ENCODE measurements around the gene SPANXB1. TPM values are rescaled to one million over a fixed set of nuclear protein-coding genes. Genes with fewer than 3 reads are reported as not detected.
"Not testable (repeated sequence)": the region's sequence is repeated elsewhere in the genome, so short reads cannot be mapped to it uniquely, and the experiment has no call there.

The SPANXB1 gene
- not detected in 2 replicates for total RNA-seq
- total RNA-seq (2013): not detected
- not detected in 2 replicates for polyA plus RNA-seq
- polyA minus RNA-seq: not detected in 2 replicates

GRCh38 chrX:141002568-141002967, at the start of gene SPANXB1:
Gene SPANXB1 (plus strand): TSS chrX:141002594. CDS start chrX:141002694, 100 bp downstream.
- H3K27me3 ChIP-seq (replicated peaks in 1 of 4; ENCODE audit: control extremely low read depth in 1 of 4, control insufficient read depth in 3 of 4, insufficient read depth in 4 of 4, low read length in 3 of 4); H3K79me2 ChIP-seq (ENCODE audit: control insufficient read depth, insufficient read depth, low read length); H3K27me3 Mint-ChIP-seq; ATAC-seq (ENCODE audit: low read depth); H3K36me3 ChIP-seq (replicated peaks in 1 of 2; ENCODE audit: control extremely low read depth in 1 of 2, control insufficient read depth in 1 of 2, extremely low read depth in 1 of 2, insufficient read depth in 2 of 2, low read length in 1 of 2); intact Hi-C loops (cut with micrococcal nuclease); H3K27ac Mint-ChIP-seq; H3K9me3 ChIP-seq (ENCODE audit: control extremely low read depth in 1 of 3, control insufficient read depth in 2 of 3, insufficient read depth in 1 of 3, low read length in 2 of 3); H2AFZ ChIP-seq (ENCODE audit: insufficient read depth, low read depth, low read length, poor library complexity, severe bottlenecking); H3K4me3 ChIP-seq (ENCODE audit: control extremely low read depth in 1 of 5, extremely low read depth in 1 of 5, insufficient read depth in 1 of 5, low read depth in 2 of 5, low read length in 4 of 5); H3K4me2 ChIP-seq (replicated peaks; ENCODE audit: low read depth, low read length, poor library complexity, severe bottlenecking); CTCF ChIA-PET; POLR2A ChIA-PET; DNase-seq; H3K4me3 Mint-ChIP-seq; H3K4me1 ChIP-seq (ENCODE audit: control insufficient read depth in 2 of 2, insufficient read depth in 2 of 2, low read length in 2 of 2); H3K9ac ChIP-seq (ENCODE audit: low read length); H4K20me1 ChIP-seq (ENCODE audit: control insufficient read depth, insufficient read depth, low read length, poor library complexity, severe bottlenecking); H3K4me1 Mint-ChIP-seq; H3K9me3 Mint-ChIP-seq (ENCODE audit: insufficient read depth); H3K27ac ChIP-seq (ENCODE audit: low read length in 2 of 2): not testable (repeated sequence)
- WGBS (ENCODE audit: insufficient coverage): 98% methylated on average over 8 of the region's 13 CpGs

- intact Hi-C loops (cut with micrococcal nuclease): no loop called here
- WGBS (ENCODE audit: insufficient coverage): no CpG with 5 or more reads among the region's 3 CpGs
- H3K9me3 ChIP-seq (ENCODE audit: control extremely low read depth in 1 of 3, control insufficient read depth in 2 of 3, insufficient read depth in 1 of 3, low read length in 2 of 3): no peaks in the 10 kb centered on the region
- no peak for DNase-seq
- no peaks in the 10 kb centered on the region for H3K4me1 Mint-ChIP-seq
- H2AFZ ChIP-seq (ENCODE audit: insufficient read depth, low read depth, low read length, poor library complexity, severe bottlenecking): no peak overlapping the region
- no peak overlapping the region for H3K27ac Mint-ChIP-seq
- ChIA-PET CTCF (no interaction called here), POLR2A (no interaction called here)
- H3K27me3 ChIP-seq (replicated peaks in 1 of 4; ENCODE audit: control extremely low read depth in 1 of 4, control insufficient read depth in 3 of 4, insufficient read depth in 4 of 4, low read length in 3 of 4): no peaks in the 10 kb centered on the region
- H3K4me3 ChIP-seq (ENCODE audit: control extremely low read depth in 1 of 5, extremely low read depth in 1 of 5, insufficient read depth in 1 of 5, low read depth in 2 of 5, low read length in 4 of 5): no peak overlapping the region
- no peaks in the 10 kb centered on the region for H4K20me1 ChIP-seq (ENCODE audit: control insufficient read depth, insufficient read depth, low read length, poor library complexity, severe bottlenecking)
- TF ChIP-seq CTCF (IDR thresholded peaks at IDR 0.05): no peak
- no peak for TF ChIP-seq EZH2 (IDR thresholded peaks at IDR 0.05; ENCODE audit: borderline replicate concordance, insufficient read depth, low read depth, low read length, poor library complexity, severe bottlenecking)
- H3K27ac ChIP-seq (ENCODE audit: low read length in 2 of 2): no peak overlapping the region
- no peaks in the 10 kb centered on the region for H3K4me1 ChIP-seq (ENCODE audit: control insufficient read depth in 2 of 2, insufficient read depth in 2 of 2, low read length in 2 of 2)
- H3K4me2 ChIP-seq (replicated peaks; ENCODE audit: low read depth, low read length, poor library complexity, severe bottlenecking): no peak overlapping the region
- H3K36me3 ChIP-seq (replicated peaks in 1 of 2; ENCODE audit: control extremely low read depth in 1 of 2, control insufficient read depth in 1 of 2, extremely low read depth in 1 of 2, insufficient read depth in 2 of 2, low read length in 1 of 2): no peaks in the 10 kb centered on the region
- H3K9me3 Mint-ChIP-seq (ENCODE audit: insufficient read depth): no peaks in the 10 kb centered on the region
- H3K9ac ChIP-seq (ENCODE audit: low read length): no peak overlapping the region
- H3K4me3 Mint-ChIP-seq: no peak overlapping the region
- H3K27me3 Mint-ChIP-seq: no peaks in the 10 kb centered on the region
- ATAC-seq (ENCODE audit: low read depth): no peak
- no peaks in the 10 kb centered on the region for H3K79me2 ChIP-seq (ENCODE audit: control insufficient read depth, insufficient read depth, low read length)
Observed at GRCh38 chrX:140967036-140967435, 35.4 kb upstream of the SPANXB1 start.
